HG02973 (cell line): ENCODE data around the gene ANP32D.
"Not testable (repeated sequence)": the region's sequence is repeated elsewhere in the genome, so short reads cannot be mapped to it uniquely, and the experiment has no call there.

Experiments used
- ATAC-seq: cut with Tn5 transposase; IDR thresholded peaks from one replicate; pipeline ENCODE4 v1.9.1; 2021; ENCODE audit warnings: moderate library complexity; ENCODE audit not compliant: unreplicated experiment

The ANP32D gene

DNA sequence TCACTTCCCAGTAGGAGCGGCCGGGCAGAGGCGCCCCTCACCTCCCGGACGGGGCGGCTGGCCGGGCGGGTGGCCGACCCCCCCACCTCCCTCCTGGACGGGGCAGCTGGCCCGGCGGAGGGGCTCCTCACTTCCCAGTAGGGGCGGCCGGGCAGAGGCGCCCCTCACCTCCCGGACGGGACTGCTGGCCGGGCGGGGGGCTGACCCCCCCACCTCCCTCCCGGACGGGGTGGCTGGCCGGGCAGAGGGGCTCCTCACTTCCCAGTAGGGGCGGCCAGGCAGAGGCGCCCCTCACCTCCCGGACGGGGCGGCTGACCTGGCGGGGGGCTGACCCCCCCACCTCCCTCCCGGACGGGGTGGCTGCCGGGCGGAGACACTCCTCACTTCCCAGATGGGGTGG lies 27.9 kb downstream of the ANP32D start:
- not testable (repeated sequence) for ATAC-seq

- not testable (repeated sequence) for ATAC-seq
These were observed 34.5 kb downstream of the ANP32D start for GRCh38 chr12:48506836-48507235.

- ATAC-seq: no peak
These were observed 36.6 kb downstream of the ANP32D start for GRCh38 chr12:48508987-48509386.

GRCh38 chr12:48510111-48510510 lies 37.8 kb downstream of the ANP32D start:
- no peak for ATAC-seq

GRCh38 chr12:48512855-48513254 lies 40.5 kb downstream of the ANP32D start:
- ATAC-seq: peak; percentile 93

- no peak for ATAC-seq
These were observed 42.4 kb downstream of the ANP32D start for GRCh38 chr12:48514728-48515127.

DNA sequence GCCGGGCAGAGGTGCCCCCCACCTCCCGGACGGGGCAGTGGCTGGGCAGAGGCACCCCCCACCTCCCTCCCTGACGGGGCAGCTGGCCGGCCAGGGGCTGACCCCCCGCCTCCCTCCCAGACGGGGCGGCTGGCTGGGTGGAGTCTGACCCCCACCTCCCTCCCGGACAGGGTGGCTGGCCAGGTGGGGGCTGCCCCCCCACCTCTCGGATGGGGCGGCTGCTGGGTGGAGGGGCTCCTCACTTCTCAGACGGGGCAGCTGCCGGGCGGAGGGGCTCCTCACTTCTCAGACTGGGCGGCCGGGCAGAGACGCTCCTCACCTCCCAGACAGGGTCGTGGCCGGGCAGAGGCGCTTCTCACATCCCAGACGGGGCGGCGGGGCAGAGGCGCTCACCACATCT lies 48.0 kb downstream of the ANP32D start:
- not testable (repeated sequence) for ATAC-seq
